Measurements from ENCODE around the gene BMP8A.

GRCh38 chr1:39574646-39575045 is 83.2 kb downstream of the BMP8A start:
- TF ChIP-seq CTCF (IDR thresholded peaks at IDR 0.05): no peak
- TF ChIP-seq POLR2AphosphoS5 (IDR thresholded peaks at IDR 0.05): no peak

Measured in sigmoid colon (tissue), 4 donors.